K562 (cell line): ENCODE results near the gene TCF3. TPM values are rescaled to one million over a fixed set of nuclear protein-coding genes. Genes with fewer than 3 reads are reported as not detected.
A peak's percentile ranks its signal among the peaks of the same experiment; 100 is the strongest.
"Not testable (repeated sequence)": the region's sequence is repeated elsewhere in the genome, so short reads cannot be mapped to it uniquely, and the experiment has no call there.

Experiments used
- ATAC-seq: fragments of 200-7000 bp; cut with Tn5 transposase; 3 replicates; pipeline ENCODE4 v1.9.1; 2020; ENCODE audit warnings: moderate library complexity
- BruUV-seq: library from RNA; stranded (reverse); fragments of 400-500 nt; replicated peaks from 2 replicates; lab custom pipeline; 2021; lab: Mats Ljungman, UMichigan
- CTCF ChIA-PET: fragments of 300-600 bp; formaldehyde crosslinking; extraction: SDS; loops from one replicate; lab custom pipeline; 2021; ENCODE audit warnings: low intra/inter-chr PET ratio; lab: Yijun Ruan, JAX
- POLR2A ChIA-PET: fragments of 300-600, 350-650 bp; sonication (Branson Sonifier 250); formaldehyde crosslinking; extraction: SDS; loops from one replicate; lab custom pipeline; 2021; ENCODE audit warnings: antibody characterized with exemption, inconsistent platforms; lab: Yijun Ruan, JAX
- DNase-seq, 4 experiments: peaks; one replicate each; pipeline versions ENCODE4 v3.0.0 to v3.0.0-alpha.2; 2011 to 2018; ENCODE audit warnings: low spot score in 3 of 4, mixed read lengths in 3 of 4; ENCODE audit errors: extremely low read depth in 1 of 4
- FAIRE-seq: peaks from 2 replicates; lab custom pipeline; 2011; peaks lifted over from hg19 to GRCh38; lab: Jason Lieb, UNC
- H2AFZ ChIP-seq: 2 replicates; pipeline ENCODE4 v1.6.0; 2011; ENCODE audit warnings: low read depth, low read length, control low read depth, inconsistent platforms
- H3K27ac ChIP-seq: fragments of 200-600 bp; 3 replicates; pipeline ENCODE4 v1.8.0; 2011; ENCODE audit warnings: low read depth, mild to moderate bottlenecking, control low read depth, inconsistent platforms, low read length, moderate library complexity, mixed read lengths; ENCODE audit errors: extremely low read depth
- H3K27me3 ChIP-seq, 2 experiments: fragments of 300-600 bp in 1 of 2; 2 replicates in 1 of 2; 3 replicates in 1 of 2; pipeline versions ENCODE4 v1.6.0 to v1.8.0; 2011; ENCODE audit warnings: inconsistent platforms in 2 of 2, low read length in 2 of 2, mild to moderate bottlenecking in 1 of 2, mixed read lengths in 1 of 2, moderate library complexity in 1 of 2; ENCODE audit not compliant: control insufficient read depth in 2 of 2, insufficient read depth in 2 of 2
- H3K36me3 ChIP-seq: fragments of 300-600 bp; 3 replicates; pipeline ENCODE4 v1.8.0; 2011; ENCODE audit warnings: mild to moderate bottlenecking, low read length, inconsistent platforms; ENCODE audit not compliant: control insufficient read depth, insufficient read depth
- H3K4me1 ChIP-seq, 2 experiments: fragments of 200-600 bp in 1 of 2; replicated peaks in 1 of 2; 2 replicates in 1 of 2; 3 replicates in 1 of 2; pipeline versions ENCODE4 v1.5.1 to v1.8.0; 2011; ENCODE audit warnings: inconsistent platforms in 2 of 2, low read length in 2 of 2, mild to moderate bottlenecking in 1 of 2, mixed read lengths in 1 of 2, moderate library complexity in 1 of 2; ENCODE audit not compliant: control insufficient read depth in 2 of 2, insufficient read depth in 2 of 2
- H3K4me2 ChIP-seq: 2 replicates; pipeline ENCODE4 v1.6.1; 2011; ENCODE audit warnings: low read length, control low read depth, inconsistent platforms, mixed read lengths; ENCODE audit not compliant: insufficient read depth
- H3K4me3 ChIP-seq: fragments of 200-600 bp; sonication (generic), shearing (Covaris generic); 2 replicates; pipeline ENCODE4 v1.5.1; 2016; ENCODE audit warnings: control low read depth, inconsistent platforms
- H3K79me2 ChIP-seq: fragments of 200-600 bp; 3 replicates; pipeline ENCODE4 v1.8.0; 2011; ENCODE audit warnings: low read length, inconsistent platforms; ENCODE audit not compliant: control insufficient read depth, insufficient read depth
- H3K9ac ChIP-seq, 2 experiments: 2 replicates each; pipeline versions ENCODE4 v1.6.0 to v1.6.1; 2011; ENCODE audit warnings: low read depth in 2 of 2, low read length in 2 of 2, control low read depth in 1 of 2, inconsistent platforms in 1 of 2, mild to moderate bottlenecking in 1 of 2, mixed read lengths in 1 of 2; ENCODE audit not compliant: insufficient read depth in 1 of 2
- H3K9me1 ChIP-seq: one replicate; pipeline ENCODE4 v1.6.0; 2011; ENCODE audit warnings: inconsistent platforms, mild to moderate bottlenecking, low read length, moderate library complexity; ENCODE audit not compliant: control insufficient read depth, insufficient read depth
- H3K9me3 ChIP-seq: replicated peaks from 2 replicates; pipeline ENCODE4 v1.5.1; 2011; ENCODE audit warnings: low read depth, low read length, inconsistent platforms; ENCODE audit not compliant: control insufficient read depth, insufficient read depth
- H4K20me1 ChIP-seq: replicated peaks from 2 replicates; pipeline ENCODE4 v1.6.1; 2011; ENCODE audit warnings: low read length, inconsistent platforms, mixed read lengths; ENCODE audit not compliant: control insufficient read depth, insufficient read depth
- CBX3 ChIP-seq, 2 experiments: IDR thresholded peaks; 1 replicate in 1 of 2; 2 replicates in 1 of 2; pipeline ENCODE4 v1.6.1; 2012; ENCODE audit warnings: inconsistent platforms in 2 of 2, low read length in 2 of 2, borderline replicate concordance in 1 of 2, control low read depth in 1 of 2
- CBX5 ChIP-seq: IDR thresholded peaks from 2 replicates; pipeline ENCODE4 v1.6.1; 2014; ENCODE audit warnings: low read depth, borderline replicate concordance
- CC2D1A ChIP-seq: fragments of 450-650 bp; IDR thresholded peaks from 2 replicates; pipeline ENCODE4 v1.6.1; 2017; ENCODE audit warnings: mild to moderate bottlenecking
- CHD2 ChIP-seq: IDR thresholded peaks from 2 replicates; pipeline ENCODE4 v1.6.1; 2011; ENCODE audit warnings: low read depth, low read length
- RBM25 ChIP-seq: fragments of 200-400 bp; formaldehyde crosslinking; IDR thresholded peaks from 2 replicates; pipeline ENCODE4 v1.6.1; 2018; ENCODE audit warnings: low read length, low read depth, moderate library complexity; ENCODE audit not compliant: severe bottlenecking
- TRIM24 ChIP-seq, 2 experiments: fragments of 450-650 bp; IDR thresholded peaks; 2 replicates each; pipeline ENCODE4 v1.6.1; 2016
- TRIM28 ChIP-seq: fragments of 450-650 bp; IDR thresholded peaks from 2 replicates; pipeline ENCODE4 v1.6.1; 2017
- YY1 ChIP-seq, 3 experiments: IDR thresholded peaks; 2 replicates each; pipeline ENCODE4 v1.6.1; 2011; ENCODE audit warnings: low read length in 2 of 3, mild to moderate bottlenecking in 2 of 3, moderate library complexity in 2 of 3, borderline replicate concordance in 1 of 3, control low read depth in 1 of 3, low read depth in 1 of 3; ENCODE audit not compliant: insufficient read depth in 3 of 3, insufficient replicate concordance in 2 of 3, control insufficient read depth in 1 of 3, insufficient read length in 1 of 3; ENCODE audit errors: extremely low read depth in 1 of 3
- ZEB2 ChIP-seq: fragments of 450-650 bp; IDR thresholded peaks from 2 replicates; pipeline ENCODE4 v1.6.1; 2016
- ZFP36 ChIP-seq: fragments of 150-350 bp; IDR thresholded peaks from 2 replicates; pipeline ENCODE4 v1.6.1; 2018; ENCODE audit warnings: low read length, low read depth; ENCODE audit not compliant: partially characterized antibody
- ZNF431 ChIP-seq: sonication (generic); formaldehyde crosslinking; IDR thresholded peaks from 2 replicates; pipeline ENCODE4 v1.8.0; 2022; ENCODE audit warnings: mild to moderate bottlenecking, missing genetic modification reagents
- ZNF766 ChIP-seq: fragments of 200-800 bp; sonication (Bioruptor generic); conservative IDR thresholded peaks from 2 replicates; pipeline ENCODE4 v1.6.1; 2016; ENCODE audit warnings: missing genetic modification characterization, missing compliant biosample characterization
- WGBS: fragments of 100-300 bp; shearing (Covaris generic); methylation state at CpG from one replicate; pipeline ENCODE4 v1.1.6; 2016; ENCODE audit warnings: low coverage, mixed read lengths; ENCODE audit not compliant: insufficient coverage; ENCODE audit errors: missing lambda C conversion rate; 5-methylcytosine and 5-hydroxymethylcytosine counted together
- in situ Hi-C: fragments of 300-500 bp; cut with MboI; formaldehyde crosslinking; loops from 4 replicates; pipeline ENCODE4 v1.15.0; 2018; ENCODE audit warnings: inconsistent platforms, mixed read lengths
- intact Hi-C: fragments of 100-400 bp; cut with micrococcal nuclease; formaldehyde crosslinking; loops from 2 replicates; pipeline ENCODE4 v1.14.2; 2022
- polyA plus RNA-seq, 8 experiments: library from polyadenylated mRNA; depleted of rRNA in 4 of 8; stranded (reverse) in 5 of 8; unstranded in 3 of 8; fragments of >200 nt; fragmentation: Nextera tagmentation in 2 of 8; fragmentation: Illumina TruSeq in 1 of 8; extraction: Ambion mirVana in 2 of 8; extraction: Trizol in 1 of 8; gene quantifications; 2 replicates each; pipeline versions ENCODE4 v1.2.1 to v1.2.3, GENCODE V29; 2011 to 2014; ENCODE audit warnings: inconsistent platforms in 1 of 8, missing spikeins in 1 of 8
- total RNA-seq, 7 experiments: library from RNA; depleted of rRNA in 6 of 7; stranded (reverse); fragments of >200 nt in 6 of 7; fragmentation: Illumina TruSeq in 2 of 7; extraction: Trizol in 2 of 7; gene quantifications; 2 replicates each; pipeline versions ENCODE4 v1.2.1 to v1.2.3, GENCODE V29; 2011 to 2021; ENCODE audit warnings: low replicate concordance in 1 of 7
- TF ChIP-seq, protein P1 (sequence below), 2 experiments: fragments of 450-650 bp; IDR thresholded peaks; 2 replicates each; pipeline ENCODE4 v1.6.1; 2018; ENCODE audit warnings: mild to moderate bottlenecking in 2 of 2, low read depth in 1 of 2; ENCODE audit not compliant: partially characterized antibody in 2 of 2
- TF ChIP-seq, protein P2 (sequence below): fragments of 450-650 bp; IDR thresholded peaks from 2 replicates; pipeline ENCODE4 v1.6.1; 2018; ENCODE audit warnings: mild to moderate bottlenecking, low read depth; ENCODE audit not compliant: partially characterized antibody

Gene TCF3
- total and polyA plus RNA-seq, 9 of the 15 experiments (the other 6 are each of a cell fraction or from before 2014, with no cell fraction given), result 5.6 to 259 (median 84.0) TPM

DNA sequence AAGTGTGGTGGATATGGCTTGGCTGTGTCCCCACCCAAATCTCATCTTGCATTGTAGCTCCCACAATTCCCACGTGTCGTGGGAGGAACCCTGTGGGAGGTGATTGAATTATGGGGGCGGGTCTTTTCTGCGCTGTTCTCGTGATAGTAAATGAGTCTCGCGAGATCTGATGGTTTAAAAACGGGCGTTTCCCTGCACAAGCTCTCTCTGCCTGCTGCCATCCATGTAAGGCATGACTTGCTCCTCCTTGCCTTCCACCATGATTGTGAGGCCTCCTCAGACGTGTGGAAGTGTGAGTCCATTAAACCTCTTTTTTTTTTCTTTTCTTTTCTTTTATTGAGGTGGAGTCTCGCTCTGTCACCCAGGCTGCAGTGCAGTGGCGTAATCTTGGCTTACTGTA, 43.1 kb upstream of the TCF3 start:
- H4K20me1 ChIP-seq, H3K4me2 ChIP-seq, H3K4me3 ChIP-seq, CTCF ChIA-PET, in situ Hi-C loops, H2AFZ ChIP-seq, ATAC-seq, intact Hi-C loops, H3K36me3 ChIP-seq, H3K9me1 ChIP-seq, BruUV-seq, H3K9ac ChIP-seq, H3K27ac ChIP-seq, FAIRE-seq, H3K79me2 ChIP-seq: not testable (repeated sequence)
- Histone ChIP-seq H3K4me1 (peaks cover 3 to 38% of the 10 kb centered on the region in 2 experiments; a peak in 4 of 5 replicates), H3K9me3 (peaks cover 12% of the 10 kb centered on the region), H3K27me3 (peaks cover 7 to 36% of the 10 kb centered on the region in 2 experiments; a peak in 4 of 5 replicates)
- DNase-seq, result peak in 1 of 4 experiments; percentile 27
- POLR2A ChIA-PET, result interaction anchor here (0.8 to 1.1 kb wide), 2 partner anchors 70 to 82 kb away, joined by 3 read pairs; no protein-coding TSS in a partner anchor
- WGBS, result 4% methylated on average over 12 of the region's 12 CpGs
- TF ChIP-seq CBX5 (peak; percentile 85; the same call in 1 of the 2 replicates), TRIM24 (IDR thresholded peaks at IDR 0.05) (peak in 1 of 2 experiments; percentile 69; a peak in 2 of 4 replicates), ZNF766 (CRISPR knock-in tag) (0 out of 2 replicates have a peak, but pooled peaks have one; percentile 49), TRIM28 (peak; percentile 94), ZNF431 (peak; percentile 100), CHD2 (peak; percentile 93), ZFP36 (peak; percentile 62), RBM25 (peak; percentile 57), CC2D1A (peak; percentile 32; the same call in 1 of the 2 replicates), CBX3 (IDR thresholded peaks at IDR 0.05; ENCODE audit: borderline replicate concordance in 1 of 2, low read length in 2 of 2) (peak in 1 of 2 experiments; percentile 95; a peak in 1 of 3 replicates), ZEB2 (0 out of 2 replicates have a peak, but pooled peaks have one; percentile 25), YY1 (IDR thresholded peaks at IDR 0.05; ENCODE audit: borderline replicate concordance in 1 of 3, control insufficient read depth in 1 of 3, extremely low read depth in 1 of 3, insufficient read depth in 3 of 3, insufficient read length in 1 of 3, insufficient replicate concordance in 2 of 3, low read depth in 1 of 3, low read length in 2 of 3) (peak in 1 of 3 experiments; percentile 55)
- TF ChIP-seq, protein P1, sequence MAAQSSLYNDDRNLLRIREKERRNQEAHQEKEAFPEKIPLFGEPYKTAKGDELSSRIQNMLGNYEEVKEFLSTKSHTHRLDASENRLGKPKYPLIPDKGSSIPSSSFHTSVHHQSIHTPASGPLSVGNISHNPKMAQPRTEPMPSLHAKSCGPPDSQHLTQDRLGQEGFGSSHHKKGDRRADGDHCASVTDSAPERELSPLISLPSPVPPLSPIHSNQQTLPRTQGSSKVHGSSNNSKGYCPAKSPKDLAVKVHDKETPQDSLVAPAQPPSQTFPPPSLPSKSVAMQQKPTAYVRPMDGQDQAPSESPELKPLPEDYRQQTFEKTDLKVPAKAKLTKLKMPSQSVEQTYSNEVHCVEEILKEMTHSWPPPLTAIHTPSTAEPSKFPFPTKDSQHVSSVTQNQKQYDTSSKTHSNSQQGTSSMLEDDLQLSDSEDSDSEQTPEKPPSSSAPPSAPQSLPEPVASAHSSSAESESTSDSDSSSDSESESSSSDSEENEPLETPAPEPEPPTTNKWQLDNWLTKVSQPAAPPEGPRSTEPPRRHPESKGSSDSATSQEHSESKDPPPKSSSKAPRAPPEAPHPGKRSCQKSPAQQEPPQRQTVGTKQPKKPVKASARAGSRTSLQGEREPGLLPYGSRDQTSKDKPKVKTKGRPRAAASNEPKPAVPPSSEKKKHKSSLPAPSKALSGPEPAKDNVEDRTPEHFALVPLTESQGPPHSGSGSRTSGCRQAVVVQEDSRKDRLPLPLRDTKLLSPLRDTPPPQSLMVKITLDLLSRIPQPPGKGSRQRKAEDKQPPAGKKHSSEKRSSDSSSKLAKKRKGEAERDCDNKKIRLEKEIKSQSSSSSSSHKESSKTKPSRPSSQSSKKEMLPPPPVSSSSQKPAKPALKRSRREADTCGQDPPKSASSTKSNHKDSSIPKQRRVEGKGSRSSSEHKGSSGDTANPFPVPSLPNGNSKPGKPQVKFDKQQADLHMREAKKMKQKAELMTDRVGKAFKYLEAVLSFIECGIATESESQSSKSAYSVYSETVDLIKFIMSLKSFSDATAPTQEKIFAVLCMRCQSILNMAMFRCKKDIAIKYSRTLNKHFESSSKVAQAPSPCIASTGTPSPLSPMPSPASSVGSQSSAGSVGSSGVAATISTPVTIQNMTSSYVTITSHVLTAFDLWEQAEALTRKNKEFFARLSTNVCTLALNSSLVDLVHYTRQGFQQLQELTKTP (IDR thresholded peaks at IDR 0.05; ENCODE audit: low read depth in 1 of 2, partially characterized antibody in 2 of 2), result peak in 1 of 2 experiments; percentile 21
- TF ChIP-seq, protein P2, sequence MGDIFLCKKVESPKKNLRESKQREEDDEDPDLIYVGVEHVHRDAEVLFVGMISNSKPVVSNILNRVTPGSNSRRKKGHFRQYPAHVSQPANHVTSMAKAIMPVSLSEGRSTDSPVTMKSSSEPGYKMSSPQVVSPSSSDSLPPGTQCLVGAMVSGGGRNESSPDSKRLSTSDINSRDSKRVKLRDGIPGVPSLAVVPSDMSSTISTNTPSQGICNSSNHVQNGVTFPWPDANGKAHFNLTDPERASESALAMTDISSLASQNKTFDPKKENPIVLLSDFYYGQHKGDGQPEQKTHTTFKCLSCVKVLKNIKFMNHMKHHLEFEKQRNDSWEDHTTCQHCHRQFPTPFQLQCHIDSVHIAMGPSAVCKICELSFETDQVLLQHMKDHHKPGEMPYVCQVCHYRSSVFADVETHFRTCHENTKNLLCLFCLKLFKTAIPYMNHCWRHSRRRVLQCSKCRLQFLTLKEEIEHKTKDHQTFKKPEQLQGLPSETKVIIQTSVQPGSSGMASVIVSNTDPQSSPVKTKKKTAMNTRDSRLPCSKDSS, result peak; percentile 94
